ENCODE measurements around the gene MAML2. TPM values are rescaled to one million over a fixed set of nuclear protein-coding genes. Genes with fewer than 3 reads are reported as not detected.

The MAML2 gene
- total RNA-seq, 1 donor from 2014 or later, result 3.8 TPM

DNA sequence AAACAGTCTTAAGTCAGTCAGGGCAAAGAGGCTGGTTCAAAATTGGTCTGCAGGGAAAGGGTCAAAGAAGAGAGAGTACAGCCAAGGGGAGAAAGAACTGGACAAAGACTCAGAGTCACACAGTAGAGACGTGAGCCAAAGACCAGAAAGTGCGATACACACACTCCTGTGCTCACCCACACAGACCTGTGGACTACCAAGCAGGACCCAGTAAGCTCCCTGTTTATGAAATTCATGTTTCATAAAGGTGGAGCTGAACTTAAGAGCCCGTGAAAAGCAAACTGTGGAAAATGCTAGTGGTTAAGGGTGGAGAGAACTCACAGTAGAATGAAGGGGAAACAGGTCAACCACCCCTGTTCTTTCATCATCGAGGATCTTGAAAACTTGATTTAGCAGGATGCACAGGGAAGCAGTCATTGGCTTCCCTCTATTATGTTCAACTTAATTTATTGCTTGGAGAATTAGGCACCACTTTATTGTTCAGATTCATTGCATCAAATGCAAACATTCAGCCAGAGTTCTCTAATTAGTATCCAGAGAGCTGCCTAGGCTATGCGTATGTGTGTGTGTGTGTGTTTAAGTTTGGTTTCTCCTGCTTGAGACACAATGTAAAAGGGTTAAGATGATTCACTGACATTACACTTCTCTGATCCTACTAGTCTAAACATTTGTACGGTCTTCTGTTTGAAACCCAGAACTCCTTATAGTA is 258.2 kb downstream of the MAML2 start:
- H3K4me2 ChIP-seq, result no peak overlapping the region
- Mint-ChIP-seq H3K36me3 (peaks cover 3% of the 10 kb centered on the region), H3K27ac (no peak overlapping the region), H3K9me3 (no peaks in the 10 kb centered on the region), H3K4me1 (peaks cover 15% of the 10 kb centered on the region), H3K4me3 (no peak overlapping the region), H3K27me3 (ENCODE audit: insufficient read depth, low read depth) (no peaks in the 10 kb centered on the region)
- no peaks in the 10 kb centered on the region for H3K36me3 ChIP-seq
- no peak for TF ChIP-seq EZH2 (IDR thresholded peaks at IDR 0.05)
- TF ChIP-seq, protein P1, sequence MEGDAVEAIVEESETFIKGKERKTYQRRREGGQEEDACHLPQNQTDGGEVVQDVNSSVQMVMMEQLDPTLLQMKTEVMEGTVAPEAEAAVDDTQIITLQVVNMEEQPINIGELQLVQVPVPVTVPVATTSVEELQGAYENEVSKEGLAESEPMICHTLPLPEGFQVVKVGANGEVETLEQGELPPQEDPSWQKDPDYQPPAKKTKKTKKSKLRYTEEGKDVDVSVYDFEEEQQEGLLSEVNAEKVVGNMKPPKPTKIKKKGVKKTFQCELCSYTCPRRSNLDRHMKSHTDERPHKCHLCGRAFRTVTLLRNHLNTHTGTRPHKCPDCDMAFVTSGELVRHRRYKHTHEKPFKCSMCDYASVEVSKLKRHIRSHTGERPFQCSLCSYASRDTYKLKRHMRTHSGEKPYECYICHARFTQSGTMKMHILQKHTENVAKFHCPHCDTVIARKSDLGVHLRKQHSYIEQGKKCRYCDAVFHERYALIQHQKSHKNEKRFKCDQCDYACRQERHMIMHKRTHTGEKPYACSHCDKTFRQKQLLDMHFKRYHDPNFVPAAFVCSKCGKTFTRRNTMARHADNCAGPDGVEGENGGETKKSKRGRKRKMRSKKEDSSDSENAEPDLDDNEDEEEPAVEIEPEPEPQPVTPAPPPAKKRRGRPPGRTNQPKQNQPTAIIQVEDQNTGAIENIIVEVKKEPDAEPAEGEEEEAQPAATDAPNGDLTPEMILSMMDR (IDR thresholded peaks at IDR 0.05), result no peak
- no peak for TF ChIP-seq EZH2phosphoT487 (IDR thresholded peaks at IDR 0.05)
- no peaks in the 10 kb centered on the region for H3K79me2 ChIP-seq (ENCODE audit: low read depth)
- no peak for DNase-seq (ENCODE audit: low spot score)
- H3K4me1 ChIP-seq, result peaks cover 15% of the 10 kb centered on the region
- H3K27me3 ChIP-seq, result no peaks in the 10 kb centered on the region
- H3K9me3 ChIP-seq (ENCODE audit: low read depth), result no peaks in the 10 kb centered on the region
- no peak overlapping the region for H3K4me3 ChIP-seq
- no peak overlapping the region for H3K27ac ChIP-seq
- no peaks in the 10 kb centered on the region for H3F3A ChIP-seq (ENCODE audit: low read depth)
- no peak overlapping the region for H2AFZ ChIP-seq (replicated peaks)
- H4K20me1 ChIP-seq (ENCODE audit: low read depth), result no peaks in the 10 kb centered on the region
- no peak overlapping the region for H3K9ac ChIP-seq

DNA sequence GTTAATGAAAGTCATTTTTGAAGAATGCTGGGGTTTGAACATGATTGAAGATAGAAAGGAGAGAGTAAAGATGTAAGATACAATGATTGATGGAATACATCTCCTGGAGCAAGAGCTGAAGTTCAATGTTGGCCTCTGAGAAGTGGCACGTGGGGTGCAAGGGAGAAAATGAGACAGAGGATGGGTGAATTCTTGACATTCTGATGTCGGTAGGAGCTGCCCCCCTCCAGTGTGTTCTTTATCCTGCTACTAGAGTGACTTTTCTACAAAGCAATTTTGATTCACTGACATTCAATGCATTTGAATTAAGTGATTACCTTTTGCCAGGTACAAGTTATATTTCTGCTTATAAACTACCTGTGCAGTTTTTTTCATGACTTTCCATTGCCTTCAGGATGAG is 260.1 kb downstream of the MAML2 start:
- no peaks in the 10 kb centered on the region for H3K79me2 ChIP-seq (ENCODE audit: low read depth)
- no peak overlapping the region for H2AFZ ChIP-seq (replicated peaks)
- no peak overlapping the region for H3K4me3 ChIP-seq
- Mint-ChIP-seq H3K27ac (no peak overlapping the region), H3K4me1 (peaks cover 17% of the 10 kb centered on the region), H3K4me3 (no peak overlapping the region), H3K9me3 (no peaks in the 10 kb centered on the region), H3K36me3 (peaks cover 5% of the 10 kb centered on the region), H3K27me3 (ENCODE audit: insufficient read depth, low read depth) (no peaks in the 10 kb centered on the region)
- peaks cover 15% of the 10 kb centered on the region for H3K4me1 ChIP-seq
- no peak overlapping the region for H3K27ac ChIP-seq
- no peaks in the 10 kb centered on the region for H3K9me3 ChIP-seq (ENCODE audit: low read depth)
- H3K27me3 ChIP-seq, result no peaks in the 10 kb centered on the region
- no peak overlapping the region for H3K4me2 ChIP-seq
- no peaks in the 10 kb centered on the region for H3F3A ChIP-seq (ENCODE audit: low read depth)
- no peak for DNase-seq (ENCODE audit: low spot score)
- TF ChIP-seq, protein P1 (IDR thresholded peaks at IDR 0.05), result no peak
- TF ChIP-seq EZH2phosphoT487 (IDR thresholded peaks at IDR 0.05) (no peak), EZH2 (IDR thresholded peaks at IDR 0.05) (no peak)
- no peaks in the 10 kb centered on the region for H4K20me1 ChIP-seq (ENCODE audit: low read depth)
- no peak overlapping the region for H3K9ac ChIP-seq
- H3K36me3 ChIP-seq, result no peaks in the 10 kb centered on the region

DNA sequence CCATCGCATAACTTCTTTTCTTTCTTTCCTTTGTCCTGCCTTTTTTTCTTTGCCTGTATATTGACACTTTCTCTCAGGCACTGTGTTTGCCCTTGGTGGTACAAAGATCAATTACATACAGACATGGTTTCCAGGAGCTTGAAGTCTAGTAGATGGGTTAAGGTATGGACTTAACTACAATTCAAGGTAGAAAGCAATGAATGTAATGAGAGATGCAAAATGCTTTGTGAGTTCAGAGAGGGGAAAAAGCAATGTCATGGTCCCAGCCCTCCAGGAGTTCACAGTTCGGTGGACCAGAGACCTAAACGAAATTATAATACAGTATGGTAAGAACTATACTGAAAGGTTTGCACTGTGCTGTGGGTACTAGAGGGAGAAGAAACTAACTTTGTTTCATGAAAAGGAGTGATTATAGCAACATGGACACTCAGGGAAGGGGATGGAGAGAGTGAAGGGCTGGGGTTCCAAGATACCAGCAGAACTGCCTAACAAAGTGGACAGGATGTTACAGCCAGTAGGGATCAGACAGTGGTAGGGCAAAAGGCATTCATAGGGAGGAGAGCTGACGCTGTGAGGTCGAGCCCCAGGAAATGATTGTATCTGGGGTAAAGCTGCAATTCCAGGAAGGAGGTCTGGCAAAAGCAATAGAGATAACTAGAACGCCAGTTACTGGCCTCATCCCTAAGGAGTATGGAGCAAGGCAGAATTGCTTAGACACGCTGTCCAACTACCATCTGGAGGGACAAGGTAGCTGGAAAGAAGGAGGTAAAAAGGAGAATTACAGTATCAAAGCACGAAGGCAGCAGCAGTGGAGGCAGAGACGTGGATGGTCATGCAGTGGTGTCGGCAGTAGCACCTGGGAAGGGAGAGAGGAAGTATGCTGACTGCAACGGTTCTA is 260.7 kb downstream of the MAML2 start:
- Histone ChIP-seq H3K4me1 (peaks cover 15% of the 10 kb centered on the region), H3K9me3 (ENCODE audit: low read depth) (no peaks in the 10 kb centered on the region), H3K9ac (no peak overlapping the region), H4K20me1 (ENCODE audit: low read depth) (no peaks in the 10 kb centered on the region), H3K36me3 (no peaks in the 10 kb centered on the region), H3K4me3 (no peak overlapping the region), H3K27ac (no peak overlapping the region), H3F3A (ENCODE audit: low read depth) (no peaks in the 10 kb centered on the region), H3K4me2 (no peak overlapping the region), H2AFZ (replicated peaks) (no peak overlapping the region), H3K27me3 (no peaks in the 10 kb centered on the region), H3K79me2 (ENCODE audit: low read depth) (no peaks in the 10 kb centered on the region)
- Mint-ChIP-seq H3K4me1 (peaks cover 18% of the 10 kb centered on the region), H3K4me3 (no peak overlapping the region), H3K9me3 (no peaks in the 10 kb centered on the region), H3K27me3 (ENCODE audit: insufficient read depth, low read depth) (no peaks in the 10 kb centered on the region), H3K36me3 (peaks cover 3% of the 10 kb centered on the region), H3K27ac (no peak overlapping the region)
- no peak for DNase-seq (ENCODE audit: low spot score)
- TF ChIP-seq EZH2phosphoT487 (IDR thresholded peaks at IDR 0.05) (no peak), EZH2 (IDR thresholded peaks at IDR 0.05) (no peak)
- TF ChIP-seq, protein P1 (IDR thresholded peaks at IDR 0.05), result no peak

Measured in neural progenitor cell (in vitro differentiated cells).